Measurements from ENCODE around the gene SAYSD1.

Gene SAYSD1

GRCh38 chr6:39058471-39059147 is 56.4 kb downstream of the SAYSD1 start:
- DNase-seq (ENCODE audit: low read depth) = no peak

DNA sequence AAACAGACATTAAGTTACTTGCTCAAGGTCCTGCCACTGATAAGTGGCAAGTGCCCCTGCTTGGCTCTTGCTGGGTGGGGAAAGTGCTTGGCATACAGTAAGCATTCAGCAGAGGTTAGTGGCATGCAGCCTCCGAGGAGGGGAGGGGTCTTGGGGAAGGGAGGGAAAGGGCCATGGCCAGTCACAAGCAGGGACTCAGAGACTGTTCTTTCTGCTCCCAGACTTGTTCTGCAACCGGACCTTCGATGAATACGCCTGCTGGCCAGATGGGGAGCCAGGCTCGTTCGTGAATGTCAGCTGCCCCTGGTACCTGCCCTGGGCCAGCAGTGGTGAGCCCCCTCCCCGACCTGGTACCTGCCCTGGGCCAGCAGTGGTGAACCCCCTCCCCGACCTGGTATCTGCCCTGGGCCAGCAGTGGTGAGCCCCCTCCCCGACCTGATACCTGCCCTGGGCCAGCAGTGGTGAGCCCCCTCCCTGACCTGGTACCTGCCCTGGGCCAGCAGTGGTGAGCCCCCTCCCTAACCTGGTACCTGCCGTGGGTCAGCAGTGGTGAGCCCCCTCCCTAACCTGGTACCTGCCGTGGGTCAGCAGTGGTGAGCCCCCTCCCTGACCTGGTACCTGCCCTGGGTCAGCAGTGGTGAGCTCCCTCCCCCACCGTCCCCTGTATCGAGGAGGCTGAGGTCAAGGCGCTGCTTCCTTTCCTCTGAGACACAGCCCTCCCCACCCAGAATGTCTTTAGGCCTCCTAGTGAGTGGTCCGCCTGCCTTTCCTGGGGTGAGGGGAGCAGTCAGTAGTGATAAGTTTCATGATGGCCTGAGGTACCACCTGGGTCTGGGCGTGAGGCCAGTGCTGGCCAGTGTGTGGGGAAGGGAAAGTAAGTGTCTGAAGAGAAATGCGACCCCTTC is 57.5 kb downstream of the SAYSD1 start:
- no peak for DNase-seq (ENCODE audit: low read depth)

- DNase-seq (ENCODE audit: low read depth) = no peak
Observed at GRCh38 chr6:39056681-39057080, 58.3 kb downstream of the SAYSD1 start.

- no peak for DNase-seq (ENCODE audit: low read depth)
Observed at GRCh38 chr6:39056191-39056590, 58.8 kb downstream of the SAYSD1 start.

DNA sequence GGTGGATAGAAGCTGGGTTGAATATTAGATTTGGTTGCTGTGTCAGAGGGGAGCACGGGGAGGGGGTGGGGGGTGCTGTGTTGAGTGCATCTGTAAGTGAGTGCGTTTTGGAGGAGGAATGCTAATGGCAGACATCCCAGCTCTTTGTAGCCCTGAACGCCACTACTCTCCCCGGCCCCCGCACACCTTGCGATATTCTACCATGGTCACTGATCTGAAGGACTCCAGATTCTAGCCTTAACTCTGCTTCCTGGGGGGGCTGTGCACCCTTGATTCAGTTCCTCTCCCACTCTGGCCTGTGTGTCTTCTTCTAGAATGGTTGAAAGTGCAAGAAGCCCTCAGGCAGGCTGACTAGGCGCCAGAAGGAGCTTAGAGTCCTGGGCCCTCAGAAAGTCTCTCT is 59.3 kb downstream of the SAYSD1 start:
- DNase-seq (ENCODE audit: low read depth) = no peak

DNA sequence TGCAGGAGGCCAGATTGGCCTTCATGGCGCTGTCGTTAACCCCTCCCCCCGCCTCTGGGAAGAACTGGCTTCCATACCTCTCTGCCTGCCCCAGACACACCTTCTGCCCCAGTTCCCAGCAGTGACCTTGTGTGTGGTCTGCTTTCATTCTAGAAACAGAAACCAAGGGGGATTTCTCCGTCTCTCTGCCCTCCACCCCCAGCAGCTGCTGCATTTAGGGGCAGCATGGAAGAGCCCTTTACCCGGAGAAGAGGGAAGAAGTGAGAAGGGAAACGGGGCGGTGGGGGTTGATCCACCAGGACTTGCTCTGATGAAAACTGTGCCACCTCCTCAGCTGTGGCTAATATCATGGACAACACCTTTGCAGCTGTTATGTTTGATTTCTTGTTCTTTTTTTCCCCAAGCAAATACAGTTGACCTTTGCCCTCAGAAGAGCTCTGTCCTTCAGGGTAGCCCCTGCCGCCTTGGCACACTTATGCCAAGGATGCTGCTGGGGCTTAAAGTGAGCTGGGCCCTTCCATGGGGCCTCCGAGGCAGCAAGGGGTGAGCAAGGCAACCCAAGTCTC is 60.3 kb downstream of the SAYSD1 start:
- no peak for DNase-seq (ENCODE audit: low read depth)
